SU-DHL-6 (cell line): Measurements from ENCODE around the gene CASD1.

Experiments used
- H2AFZ ChIP-seq: fragments of 200-600 bp; sonication (generic); 2 replicates; pipeline ENCODE4 v1.6.1; 2014; ENCODE audit warnings: low read depth, mild to moderate bottlenecking, moderate library complexity, mixed read lengths, antibody characterized with exemption, low read length; ENCODE audit not compliant: severe bottlenecking
- H3F3A ChIP-seq: fragments of 200-600 bp; shearing (Covaris generic); 2 replicates; pipeline ENCODE4 v1.6.0; 2016; ENCODE audit warnings: antibody characterized with exemption, mild to moderate bottlenecking; ENCODE audit not compliant: insufficient read depth
- H3K27ac ChIP-seq: fragments of 200-600 bp; sonication (generic); 2 replicates; pipeline ENCODE4 v1.5.1; 2016; ENCODE audit warnings: low read depth, mild to moderate bottlenecking, low read length, moderate library complexity, mixed read lengths
- H3K27me3 ChIP-seq: fragments of 200-600 bp; sonication (generic), shearing (Covaris generic); 2 replicates; pipeline ENCODE4 v1.6.0; 2014; ENCODE audit warnings: mild to moderate bottlenecking, low read length
- H3K36me3 ChIP-seq: fragments of 200-600 bp; sonication (generic); 2 replicates; pipeline ENCODE4 v1.6.1; 2014; ENCODE audit warnings: mild to moderate bottlenecking, low read length, mixed read lengths
- H3K4me2 ChIP-seq: fragments of 300-600, 200-600 bp; shearing (Covaris generic), sonication (generic); 2 replicates; pipeline ENCODE4 v1.6.0; 2014; ENCODE audit warnings: low read length, low read depth, mild to moderate bottlenecking; ENCODE audit not compliant: poor library complexity, severe bottlenecking
- H3K4me3 ChIP-seq: fragments of 200-600 bp; sonication (generic); 2 replicates; pipeline ENCODE4 v1.5.1; 2014; ENCODE audit warnings: antibody characterized with exemption, low read length, mild to moderate bottlenecking, mixed read lengths; ENCODE audit not compliant: insufficient read depth, poor library complexity, severe bottlenecking
- H3K79me2 ChIP-seq: fragments of 200-600 bp; sonication (generic); 2 replicates; pipeline ENCODE4 v1.6.1; 2014; ENCODE audit warnings: mild to moderate bottlenecking, low read length, moderate library complexity; ENCODE audit not compliant: insufficient read depth
- H3K9ac ChIP-seq: fragments of 200-600 bp; sonication (generic); 2 replicates; pipeline ENCODE4 v1.7.0; 2014; ENCODE audit warnings: mild to moderate bottlenecking, low read length
- H3K9me2 ChIP-seq: fragments of 200-600 bp; sonication (generic); replicated peaks from 2 replicates; pipeline ENCODE4 v1.6.1; 2014; ENCODE audit warnings: low read length; ENCODE audit not compliant: insufficient read depth
- H3K9me3 ChIP-seq: fragments of 200-600 bp; sonication (generic); 2 replicates; pipeline ENCODE4 v1.6.1; 2014; ENCODE audit warnings: low read length, mixed read lengths; ENCODE audit not compliant: insufficient read depth
- H4K20me1 ChIP-seq: fragments of 200-600 bp; sonication (generic); 2 replicates; pipeline ENCODE4 v1.6.1; 2014; ENCODE audit warnings: low read depth, mild to moderate bottlenecking, antibody characterized with exemption, low read length, moderate library complexity, mixed read lengths
- EZH2phosphoT487 ChIP-seq: fragments of 200-600 bp; sonication (generic), shearing (Covaris generic); conservative IDR thresholded peaks from 2 replicates; pipeline ENCODE4 v1.6.1; 2018; ENCODE audit warnings: mild to moderate bottlenecking, antibody characterized with exemption, low read length, moderate library complexity, mixed read lengths
- TF ChIP-seq, protein P1 (sequence below): fragments of 200-600 bp; sonication (generic); IDR thresholded peaks from one replicate; pipeline ENCODE4 v1.5.1; 2017; ENCODE audit warnings: antibody characterized with exemption, mild to moderate bottlenecking, low read length, moderate library complexity; ENCODE audit not compliant: insufficient read depth, poor library complexity, severe bottlenecking

Gene CASD1

DNA sequence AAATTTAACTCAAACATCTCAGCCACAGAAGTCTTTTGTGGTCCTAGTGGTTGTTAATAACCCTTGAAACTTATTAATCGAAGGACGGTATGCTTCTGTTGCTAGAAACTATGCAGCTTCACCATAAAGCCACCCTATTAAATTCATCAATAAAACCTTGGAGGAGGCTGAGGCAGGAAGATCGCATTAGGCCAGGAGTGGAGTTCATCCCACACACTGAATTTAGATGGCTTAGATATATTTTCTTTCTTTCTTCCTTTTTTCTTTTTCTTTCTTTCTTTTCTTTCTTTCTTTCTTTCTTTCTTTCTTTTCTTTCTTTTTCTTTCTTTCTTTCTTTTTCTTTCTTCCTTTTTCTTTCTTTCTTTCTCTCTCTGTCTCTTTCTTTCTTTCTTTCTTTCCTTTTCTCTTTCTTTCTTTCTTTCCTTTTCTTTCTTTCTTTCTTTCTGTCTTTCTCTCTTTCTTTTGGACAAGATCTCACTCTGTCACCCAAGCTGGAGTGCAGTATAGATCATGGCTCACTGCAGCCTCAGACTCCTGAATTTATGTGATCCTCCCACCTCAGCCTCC, 30.9 kb upstream of the CASD1 start:
- no peak overlapping the region for H3K27ac ChIP-seq
- no peaks in the 10 kb centered on the region for H3F3A ChIP-seq
- H4K20me1 ChIP-seq, result no peaks in the 10 kb centered on the region
- no peaks in the 10 kb centered on the region for H3K9me2 ChIP-seq
- H3K4me3 ChIP-seq, result no peak overlapping the region
- TF ChIP-seq, protein P1, sequence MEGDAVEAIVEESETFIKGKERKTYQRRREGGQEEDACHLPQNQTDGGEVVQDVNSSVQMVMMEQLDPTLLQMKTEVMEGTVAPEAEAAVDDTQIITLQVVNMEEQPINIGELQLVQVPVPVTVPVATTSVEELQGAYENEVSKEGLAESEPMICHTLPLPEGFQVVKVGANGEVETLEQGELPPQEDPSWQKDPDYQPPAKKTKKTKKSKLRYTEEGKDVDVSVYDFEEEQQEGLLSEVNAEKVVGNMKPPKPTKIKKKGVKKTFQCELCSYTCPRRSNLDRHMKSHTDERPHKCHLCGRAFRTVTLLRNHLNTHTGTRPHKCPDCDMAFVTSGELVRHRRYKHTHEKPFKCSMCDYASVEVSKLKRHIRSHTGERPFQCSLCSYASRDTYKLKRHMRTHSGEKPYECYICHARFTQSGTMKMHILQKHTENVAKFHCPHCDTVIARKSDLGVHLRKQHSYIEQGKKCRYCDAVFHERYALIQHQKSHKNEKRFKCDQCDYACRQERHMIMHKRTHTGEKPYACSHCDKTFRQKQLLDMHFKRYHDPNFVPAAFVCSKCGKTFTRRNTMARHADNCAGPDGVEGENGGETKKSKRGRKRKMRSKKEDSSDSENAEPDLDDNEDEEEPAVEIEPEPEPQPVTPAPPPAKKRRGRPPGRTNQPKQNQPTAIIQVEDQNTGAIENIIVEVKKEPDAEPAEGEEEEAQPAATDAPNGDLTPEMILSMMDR, result no peak
- no peak for TF ChIP-seq EZH2phosphoT487
- H3K36me3 ChIP-seq, result no peaks in the 10 kb centered on the region
- H3K27me3 ChIP-seq, result no peaks in the 10 kb centered on the region
- no peak overlapping the region for H2AFZ ChIP-seq
- H3K4me2 ChIP-seq, result no peak overlapping the region
- no peak overlapping the region for H3K9ac ChIP-seq
- no peaks in the 10 kb centered on the region for H3K9me3 ChIP-seq
- no peaks in the 10 kb centered on the region for H3K79me2 ChIP-seq

DNA sequence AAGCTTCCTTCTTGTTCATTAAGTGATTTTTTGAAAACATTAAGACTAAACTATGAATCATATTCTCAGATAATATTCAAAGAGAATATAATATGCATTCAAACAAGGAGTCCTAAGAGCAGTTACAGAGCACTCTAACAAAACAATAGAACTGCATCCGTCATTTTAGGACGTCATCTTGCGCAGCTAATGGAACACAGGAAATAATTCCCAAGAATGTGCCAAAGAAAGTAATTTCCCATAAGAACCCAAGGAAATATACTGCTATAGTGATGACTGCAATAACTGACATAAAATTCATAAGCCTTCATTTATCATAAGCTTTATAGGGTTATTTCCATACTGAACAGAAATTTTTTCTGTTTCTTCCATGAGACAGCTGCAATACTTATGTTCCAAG, 28.3 kb upstream of the CASD1 start:
- no peaks in the 10 kb centered on the region for H3K9me3 ChIP-seq
- H2AFZ ChIP-seq, result no peak overlapping the region
- no peaks in the 10 kb centered on the region for H3K27me3 ChIP-seq
- H3K9ac ChIP-seq, result no peak overlapping the region
- H3K36me3 ChIP-seq, result no peaks in the 10 kb centered on the region
- no peaks in the 10 kb centered on the region for H3F3A ChIP-seq
- H3K27ac ChIP-seq, result no peak overlapping the region
- no peaks in the 10 kb centered on the region for H3K79me2 ChIP-seq
- no peak overlapping the region for H3K4me3 ChIP-seq
- no peaks in the 10 kb centered on the region for H4K20me1 ChIP-seq
- no peaks in the 10 kb centered on the region for H3K9me2 ChIP-seq
- TF ChIP-seq, protein P1, result no peak
- TF ChIP-seq EZH2phosphoT487, result no peak
- no peak overlapping the region for H3K4me2 ChIP-seq

DNA sequence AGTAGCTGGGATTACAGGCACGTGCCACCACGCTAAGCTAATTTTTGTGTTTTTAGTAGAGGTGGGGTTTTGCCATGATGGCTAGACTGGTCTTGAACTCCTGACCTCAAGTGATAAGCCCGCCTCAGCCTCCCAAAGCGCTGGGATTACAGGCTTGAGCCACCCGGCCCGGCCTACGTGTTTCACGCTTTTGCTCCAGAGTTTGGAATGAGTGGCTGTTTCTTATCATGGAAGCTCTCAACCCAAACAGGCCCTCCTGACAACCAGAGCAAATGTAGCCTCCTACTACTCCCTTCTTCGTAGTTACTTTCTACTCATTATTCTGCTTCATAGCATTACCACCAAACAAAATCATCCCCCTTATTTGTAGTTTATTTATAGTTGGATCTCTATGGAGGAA, 26.8 kb upstream of the CASD1 start:
- Histone ChIP-seq H3K9ac (no peak overlapping the region), H3K36me3 (no peaks in the 10 kb centered on the region), H3K27me3 (no peaks in the 10 kb centered on the region), H3F3A (no peaks in the 10 kb centered on the region), H3K27ac (no peak overlapping the region), H2AFZ (no peak overlapping the region), H3K9me3 (no peaks in the 10 kb centered on the region), H3K4me3 (no peak overlapping the region), H4K20me1 (no peaks in the 10 kb centered on the region), H3K4me2 (no peak overlapping the region), H3K79me2 (no peaks in the 10 kb centered on the region), H3K9me2 (no peaks in the 10 kb centered on the region)
- no peak for TF ChIP-seq EZH2phosphoT487

DNA sequence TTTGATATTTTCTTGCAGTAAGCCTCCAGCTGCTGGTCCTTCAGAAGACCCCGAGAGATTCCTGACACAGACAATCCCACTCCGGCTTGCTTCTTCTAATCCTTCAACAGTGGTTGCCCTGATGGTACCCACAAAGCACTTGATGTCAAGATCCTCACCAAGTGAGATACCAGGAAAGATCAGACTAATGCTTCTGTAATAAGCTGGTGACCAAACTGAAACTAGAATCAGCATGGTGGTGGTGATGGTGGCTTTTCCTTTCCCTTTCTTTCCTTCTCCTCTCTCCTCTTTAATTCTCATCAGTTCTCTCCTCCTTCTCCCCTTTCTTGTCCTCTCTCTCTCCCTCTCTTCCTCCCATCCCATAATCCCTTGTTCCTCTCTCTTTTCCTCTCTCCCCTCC, 25.8 kb upstream of the CASD1 start:
- no peaks in the 10 kb centered on the region for H3F3A ChIP-seq
- TF ChIP-seq EZH2phosphoT487, result no peak
- TF ChIP-seq, protein P1, result no peak

More for the DNA sequence above, 25.8 kb upstream of the CASD1 start:
- H3K27me3 ChIP-seq, result no peaks in the 10 kb centered on the region
- no peak overlapping the region for H3K9ac ChIP-seq
- H3K4me3 ChIP-seq, result no peak overlapping the region
- H4K20me1 ChIP-seq, result no peaks in the 10 kb centered on the region
- no peak overlapping the region for H3K4me2 ChIP-seq
- no peak overlapping the region for H3K27ac ChIP-seq
- no peak overlapping the region for H2AFZ ChIP-seq
- H3K79me2 ChIP-seq, result no peaks in the 10 kb centered on the region
- H3K36me3 ChIP-seq, result no peaks in the 10 kb centered on the region
- H3K9me3 ChIP-seq, result no peaks in the 10 kb centered on the region
- H3K9me2 ChIP-seq, result no peaks in the 10 kb centered on the region
